Central memory CD8-positive, alpha-beta T cell (primary cell): ENCODE measurements around the gene KRT77.

ENCODE experiments used
- ATAC-seq: fragments of 150-1000 bp; cut with Tn5 transposase; replicated peaks from 2 replicates; pipeline ENCODE4 v1.10.0; 2022; ENCODE audit warnings: mild to moderate bottlenecking, moderate FRiP score, moderate number of reproducible peaks; ENCODE audit not compliant: poor library complexity, severe bottlenecking; ENCODE audit errors: extremely low read depth
- DNase-seq, 2 donors: peaks; one replicate each; pipeline ENCODE4 v3.0.0; 2021; ENCODE audit warnings: low spot score in 2 of 2
- H3K27ac Mint-ChIP-seq: one replicate; pipeline ENCODE4 v1.8.0; 2022; ENCODE audit warnings: low read depth, mild to moderate bottlenecking, moderate library complexity, mixed read lengths
- H3K27me3 Mint-ChIP-seq: one replicate; pipeline ENCODE4 v1.8.0; 2022; ENCODE audit warnings: mixed read lengths
- H3K36me3 Mint-ChIP-seq: one replicate; pipeline ENCODE4 v1.8.0; 2022; ENCODE audit warnings: mild to moderate bottlenecking, moderate library complexity, mixed read lengths; ENCODE audit not compliant: insufficient read depth
- H3K4me1 Mint-ChIP-seq: one replicate; pipeline ENCODE4 v1.8.0; 2022; ENCODE audit warnings: mixed read lengths
- H3K4me3 Mint-ChIP-seq: one replicate; pipeline ENCODE4 v1.8.0; 2022; ENCODE audit warnings: mild to moderate bottlenecking, moderate library complexity, mixed read lengths
- H3K9me3 Mint-ChIP-seq: one replicate; pipeline ENCODE4 v1.8.0; 2022; ENCODE audit warnings: mixed read lengths

The KRT77 gene

GRCh38 chr12:52735816-52736632, 32.7 kb upstream of the KRT77 start:
- peaks cover 62% of the 10 kb centered on the region for H3K27me3 Mint-ChIP-seq
- no peak for DNase-seq
- no peak overlapping the region for H3K4me3 Mint-ChIP-seq
- no peaks in the 10 kb centered on the region for H3K36me3 Mint-ChIP-seq
- no peaks in the 10 kb centered on the region for H3K4me1 Mint-ChIP-seq
- H3K9me3 Mint-ChIP-seq, result no peaks in the 10 kb centered on the region
- H3K27ac Mint-ChIP-seq, result no peak overlapping the region
- ATAC-seq, result no peak

DNA sequence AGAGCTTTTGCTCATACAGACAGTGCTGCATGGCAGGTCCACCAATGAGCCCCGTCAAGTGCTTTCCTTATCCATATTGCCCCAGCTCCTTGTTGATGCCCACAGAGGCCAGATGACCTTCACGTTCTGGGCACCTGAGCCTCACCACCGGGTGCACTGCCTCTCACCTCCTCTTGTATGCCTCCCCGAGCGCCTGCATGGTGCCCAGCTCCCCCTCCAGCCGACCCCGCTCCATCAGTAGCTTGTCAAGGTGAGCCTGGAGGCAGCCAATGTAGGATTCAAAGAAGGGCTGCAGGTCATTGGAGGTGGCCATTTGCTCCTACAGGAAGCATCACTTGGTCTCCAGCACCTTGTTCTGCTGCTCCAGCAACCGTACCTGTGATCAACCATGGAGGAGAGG, 31.8 kb upstream of the KRT77 start:
- Mint-ChIP-seq H3K4me1 (no peaks in the 10 kb centered on the region), H3K36me3 (no peaks in the 10 kb centered on the region), H3K27me3 (peaks cover 68% of the 10 kb centered on the region), H3K4me3 (no peak overlapping the region), H3K9me3 (no peaks in the 10 kb centered on the region), H3K27ac (no peak overlapping the region)
- DNase-seq, result no peak
- no peak for ATAC-seq

- no peaks in the 10 kb centered on the region for H3K36me3 Mint-ChIP-seq
- H3K4me1 Mint-ChIP-seq, result no peaks in the 10 kb centered on the region
- no peak for ATAC-seq
- no peaks in the 10 kb centered on the region for H3K9me3 Mint-ChIP-seq
- H3K27ac Mint-ChIP-seq, result no peak overlapping the region
- no peak overlapping the region for H3K4me3 Mint-ChIP-seq
- DNase-seq, result no peak
- peaks cover 61% of the 10 kb centered on the region for H3K27me3 Mint-ChIP-seq
Observed at GRCh38 chr12:52730793-52731192, 27.5 kb upstream of the KRT77 start.

DNA sequence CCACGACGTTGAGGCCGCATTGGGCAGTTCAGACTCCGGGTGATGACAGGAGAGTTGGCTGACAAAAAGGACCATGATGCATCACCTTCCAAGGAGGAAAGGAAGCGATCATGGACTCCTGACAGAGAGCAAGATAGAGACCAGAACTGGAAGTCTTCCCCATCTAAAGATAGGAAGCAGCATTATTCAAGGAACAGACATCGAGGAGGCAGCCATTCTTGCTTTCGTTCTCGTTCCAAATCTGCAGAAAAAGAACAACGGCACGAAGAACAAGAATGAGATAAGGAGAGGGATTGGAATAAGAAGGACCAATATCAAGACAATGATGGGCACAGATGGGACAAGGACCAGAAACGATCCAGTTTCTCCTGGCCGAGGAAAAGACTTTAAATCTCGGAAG, 27.1 kb upstream of the KRT77 start:
- Mint-ChIP-seq H3K27ac (no peak overlapping the region), H3K4me3 (no peak overlapping the region), H3K27me3 (peaks cover 57% of the 10 kb centered on the region), H3K9me3 (no peaks in the 10 kb centered on the region), H3K4me1 (no peaks in the 10 kb centered on the region), H3K36me3 (no peaks in the 10 kb centered on the region)
- DNase-seq (no peak), ATAC-seq (no peak)

DNA sequence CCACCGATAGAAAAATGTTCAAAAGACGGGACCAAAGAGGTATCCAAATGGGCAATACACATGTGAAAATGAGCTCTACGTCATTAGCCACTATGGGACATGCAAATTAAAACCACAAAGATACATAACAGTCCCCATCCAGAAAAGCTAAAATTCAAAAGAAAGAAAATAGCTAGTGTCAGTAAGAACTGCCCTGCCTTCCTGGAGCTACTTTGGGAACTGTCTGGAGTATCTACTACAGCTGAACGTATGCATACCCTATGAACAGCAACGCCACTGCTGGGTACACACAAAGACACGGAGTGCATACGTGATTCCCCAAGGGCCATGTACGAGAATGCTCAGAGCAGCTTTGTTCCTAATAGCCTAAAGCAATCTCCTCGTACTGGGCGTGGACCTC, 25.8 kb upstream of the KRT77 start:
- no peaks in the 10 kb centered on the region for H3K9me3 Mint-ChIP-seq
- no peak overlapping the region for H3K27ac Mint-ChIP-seq
- no peaks in the 10 kb centered on the region for H3K36me3 Mint-ChIP-seq
- ATAC-seq, result no peak
- no peaks in the 10 kb centered on the region for H3K4me1 Mint-ChIP-seq
- peaks cover 45% of the 10 kb centered on the region for H3K27me3 Mint-ChIP-seq
- DNase-seq, result no peak
- H3K4me3 Mint-ChIP-seq, result no peak overlapping the region

GRCh38 chr12:52728374-52728773, 25.1 kb upstream of the KRT77 start:
- Mint-ChIP-seq H3K4me3 (no peak overlapping the region), H3K27me3 (peaks cover 37% of the 10 kb centered on the region), H3K36me3 (no peaks in the 10 kb centered on the region), H3K4me1 (no peaks in the 10 kb centered on the region), H3K9me3 (no peaks in the 10 kb centered on the region), H3K27ac (no peak overlapping the region)
- ATAC-seq, result no peak
- no peak for DNase-seq

- ATAC-seq, result no peak
- Mint-ChIP-seq H3K36me3 (no peaks in the 10 kb centered on the region), H3K4me1 (peaks cover 2% of the 10 kb centered on the region), H3K9me3 (no peaks in the 10 kb centered on the region), H3K4me3 (no peak overlapping the region), H3K27me3 (peaks cover 37% of the 10 kb centered on the region), H3K27ac (no peak overlapping the region)
- no peak for DNase-seq
Observed at GRCh38 chr12:52727037-52727436, 23.7 kb upstream of the KRT77 start.

GRCh38 chr12:52726451-52726850, 23.1 kb upstream of the KRT77 start:
- H3K27ac Mint-ChIP-seq, result no peak overlapping the region
- H3K4me1 Mint-ChIP-seq, result peaks cover 5% of the 10 kb centered on the region
- no peaks in the 10 kb centered on the region for H3K9me3 Mint-ChIP-seq
- DNase-seq, result no peak
- peaks cover 34% of the 10 kb centered on the region for H3K27me3 Mint-ChIP-seq
- H3K36me3 Mint-ChIP-seq, result no peaks in the 10 kb centered on the region
- ATAC-seq, result no peak
- H3K4me3 Mint-ChIP-seq, result no peak overlapping the region

DNA sequence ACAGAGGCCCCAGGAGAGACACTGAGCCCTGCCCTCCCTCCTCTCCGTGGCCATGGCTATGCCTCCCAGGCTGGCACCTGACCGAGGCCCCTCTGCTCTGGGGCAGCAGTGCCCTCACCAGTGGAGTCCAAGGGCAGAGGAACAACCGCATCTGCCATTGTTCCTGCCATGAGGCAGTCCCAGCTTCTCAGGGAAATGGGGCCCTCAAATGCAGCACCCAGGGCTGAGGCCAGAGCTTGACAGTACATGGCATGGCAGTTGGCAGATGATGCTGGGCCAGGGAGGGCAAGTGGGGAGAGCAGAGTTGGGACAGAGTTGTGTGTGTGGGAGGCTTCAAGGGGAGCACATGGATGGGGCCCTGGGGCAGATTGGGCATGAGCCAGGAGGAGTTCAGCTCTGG, 21.1 kb upstream of the KRT77 start:
- Mint-ChIP-seq H3K4me3 (no peak overlapping the region), H3K27ac (no peak overlapping the region), H3K36me3 (no peaks in the 10 kb centered on the region), H3K9me3 (no peaks in the 10 kb centered on the region), H3K27me3 (peaks cover 13% of the 10 kb centered on the region), H3K4me1 (peaks cover 5% of the 10 kb centered on the region)
- ATAC-seq (no peak), DNase-seq (no peak)

GRCh38 chr12:52722680-52723079, 19.4 kb upstream of the KRT77 start:
- no peak overlapping the region for H3K27ac Mint-ChIP-seq
- no peaks in the 10 kb centered on the region for H3K9me3 Mint-ChIP-seq
- ATAC-seq, result no peak
- no peak for DNase-seq
- H3K36me3 Mint-ChIP-seq, result no peaks in the 10 kb centered on the region
- peaks cover 5% of the 10 kb centered on the region for H3K4me1 Mint-ChIP-seq
- peaks cover 11% of the 10 kb centered on the region for H3K27me3 Mint-ChIP-seq
- H3K4me3 Mint-ChIP-seq, result no peak overlapping the region

GRCh38 chr12:52721838-52722470, 18.6 kb upstream of the KRT77 start:
- H3K9me3 Mint-ChIP-seq, result no peaks in the 10 kb centered on the region
- peaks cover 5% of the 10 kb centered on the region for H3K4me1 Mint-ChIP-seq
- no peak for DNase-seq
- no peaks in the 10 kb centered on the region for H3K36me3 Mint-ChIP-seq
- H3K27me3 Mint-ChIP-seq, result peaks cover 7% of the 10 kb centered on the region
- H3K27ac Mint-ChIP-seq, result no peak overlapping the region
- ATAC-seq, result no peak
- H3K4me3 Mint-ChIP-seq, result no peak overlapping the region

GRCh38 chr12:52720365-52720886, 17.1 kb upstream of the KRT77 start:
- no peaks in the 10 kb centered on the region for H3K9me3 Mint-ChIP-seq
- no peaks in the 10 kb centered on the region for H3K36me3 Mint-ChIP-seq
- ATAC-seq (no peak), DNase-seq (no peak)
- peaks cover 16% of the 10 kb centered on the region for H3K27me3 Mint-ChIP-seq
- H3K27ac Mint-ChIP-seq, result no peak overlapping the region
- no peak overlapping the region for H3K4me3 Mint-ChIP-seq
- H3K4me1 Mint-ChIP-seq, result peaks cover 5% of the 10 kb centered on the region

DNA sequence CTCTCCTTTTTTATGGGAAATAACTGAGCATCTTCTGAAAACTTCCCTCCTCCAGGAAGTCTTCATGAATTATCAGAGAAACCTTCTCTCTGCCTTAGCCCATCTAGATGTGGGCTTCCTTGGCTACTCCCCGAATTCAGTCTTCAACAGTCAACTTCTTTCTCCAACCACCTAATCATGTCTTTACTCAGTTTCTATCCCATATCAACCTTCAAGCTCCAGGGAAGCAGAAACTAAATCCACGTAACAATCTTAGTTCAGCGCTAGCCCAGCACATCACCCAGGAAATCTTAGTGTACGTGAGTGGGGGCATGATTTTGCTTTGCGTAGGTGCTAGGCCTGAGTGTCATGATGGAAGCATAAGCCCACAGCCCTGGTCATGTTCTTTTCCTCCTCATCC, 12.7 kb upstream of the KRT77 start:
- Mint-ChIP-seq H3K4me3 (no peak overlapping the region), H3K27ac (no peak overlapping the region), H3K9me3 (no peaks in the 10 kb centered on the region), H3K27me3 (peaks cover 55% of the 10 kb centered on the region), H3K36me3 (no peaks in the 10 kb centered on the region), H3K4me1 (peaks cover 14% of the 10 kb centered on the region)
- DNase-seq (no peak), ATAC-seq (no peak)
